Thoracic aorta endothelial cell (primary cell): Measurements from ENCODE around the gene NSG2. TPM values are rescaled to one million over a fixed set of nuclear protein-coding genes. Genes with fewer than 3 reads are reported as not detected.

Source experiments
- total RNA-seq: library from RNA; depleted of rRNA; stranded (reverse); fragments of >200 nt; gene quantifications from 2 replicates; pipeline ENCODE4 v1.2.3, GENCODE V29; 2012

Gene NSG2
- total RNA-seq, result 0.36 TPM in 1 of 2 replicates, not detected in the other

DNA sequence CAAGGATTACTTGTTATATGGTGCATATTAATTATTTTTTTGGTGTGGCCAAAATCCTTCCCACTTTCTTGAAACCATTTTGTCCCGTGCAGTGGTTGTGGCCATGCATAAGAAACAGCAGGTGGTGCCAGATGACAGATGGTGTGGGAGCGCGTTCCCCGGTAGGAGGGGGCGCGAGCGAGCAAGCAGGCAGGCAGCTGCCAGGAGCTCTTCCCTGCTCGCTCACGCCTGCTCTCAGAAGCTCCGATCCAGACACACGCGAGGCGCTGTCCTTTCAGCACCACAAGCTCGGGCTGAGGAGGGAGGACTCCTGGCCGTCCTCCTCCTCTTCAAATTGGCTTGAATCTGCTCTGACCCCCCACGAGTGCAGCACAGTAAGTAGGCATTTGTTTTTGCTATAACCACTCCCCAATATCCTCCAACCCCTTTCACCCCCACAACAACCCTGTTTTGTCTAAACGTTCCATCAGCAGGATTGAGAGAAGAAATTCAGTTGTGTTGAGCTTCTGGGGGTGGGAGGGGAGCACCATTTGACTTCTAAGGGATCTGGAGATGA is at the start of gene NSG2:
Gene NSG2 (plus strand): TSS at position 237 of the 556 bp plus-strand sequence. CDS start 1,050 bp downstream, outside the sequence.

Other genes starting within 250 kb of the NSG2 start
- gene CPEB4, start 157.4 kb upstream of the NSG2 start, total RNA-seq, result 18.4 and 30.2 TPM in 2 replicates
- gene C5orf47, start 56.5 kb upstream of the NSG2 start, total RNA-seq, result not detected in 2 replicates